ENCODE results near the gene SH3PXD2B. TPM values are rescaled to one million over a fixed set of nuclear protein-coding genes. Genes with fewer than 3 reads are reported as not detected.

The SH3PXD2B gene
- total and polyA plus RNA-seq, 2 of the 4 experiments (the other 2 are of a cell fraction), result 8.2 to 14.4 TPM

DNA sequence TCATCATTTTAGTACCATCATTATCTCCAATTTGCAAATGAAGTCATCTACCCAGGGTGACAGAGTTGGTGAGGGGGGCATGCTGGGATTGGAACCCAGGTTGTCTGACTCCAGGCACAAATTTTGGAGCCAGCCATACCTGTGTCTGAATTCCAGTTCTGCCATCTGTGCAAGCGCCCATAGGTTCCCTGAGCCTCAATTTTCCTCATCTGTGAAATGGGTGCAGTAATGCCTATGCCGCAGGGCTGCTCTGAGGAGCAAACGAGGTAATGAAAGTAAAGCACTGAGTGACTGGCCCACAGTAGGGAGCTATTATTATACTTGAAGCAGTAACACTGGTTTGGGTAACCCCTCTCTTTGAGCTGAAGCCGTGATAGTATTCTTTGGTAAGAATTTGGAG lies 49.6 kb downstream of the SH3PXD2B start:
- POLR2A ChIA-PET (ENCODE audit: unreplicated experiment), result no interaction called here

More for the DNA sequence above, 49.6 kb downstream of the SH3PXD2B start:
- peaks cover 10% of the 10 kb centered on the region; the same call in 1 of the 2 replicates for H4K20me1 ChIP-seq (ENCODE audit: insufficient read depth, low read length)
- H3K4ac ChIP-seq (ENCODE audit: low read depth, low read length), result no peak overlapping the region
- TF ChIP-seq CHD1 (IDR thresholded peaks at IDR 0.05; ENCODE audit: low read depth, low read length), result no peak
- TF ChIP-seq, protein P1, sequence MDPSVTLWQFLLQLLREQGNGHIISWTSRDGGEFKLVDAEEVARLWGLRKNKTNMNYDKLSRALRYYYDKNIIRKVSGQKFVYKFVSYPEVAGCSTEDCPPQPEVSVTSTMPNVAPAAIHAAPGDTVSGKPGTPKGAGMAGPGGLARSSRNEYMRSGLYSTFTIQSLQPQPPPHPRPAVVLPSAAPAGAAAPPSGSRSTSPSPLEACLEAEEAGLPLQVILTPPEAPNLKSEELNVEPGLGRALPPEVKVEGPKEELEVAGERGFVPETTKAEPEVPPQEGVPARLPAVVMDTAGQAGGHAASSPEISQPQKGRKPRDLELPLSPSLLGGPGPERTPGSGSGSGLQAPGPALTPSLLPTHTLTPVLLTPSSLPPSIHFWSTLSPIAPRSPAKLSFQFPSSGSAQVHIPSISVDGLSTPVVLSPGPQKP (IDR thresholded peaks at IDR 0.05; ENCODE audit: borderline replicate concordance, low read depth, low read length), result no peak
- ATAC-seq (ENCODE audit: low read depth) (no peak), DNase-seq (no peak)
- no peak overlapping the region for H3K27ac ChIP-seq (ENCODE audit: insufficient read depth, low read length)
- H2AK9ac ChIP-seq (replicated peaks; ENCODE audit: low read depth, low read length, poor library complexity), result no peak overlapping the region
- no peak overlapping the region for H3K9ac ChIP-seq (ENCODE audit: low read depth, low read length)
- no peak overlapping the region for H3K4me3 ChIP-seq (ENCODE audit: insufficient read depth, low read depth, low read length)
- H3K9me3 ChIP-seq (ENCODE audit: control insufficient read depth, insufficient read depth, low read length), result no peaks in the 10 kb centered on the region
- no peak overlapping the region for H2BK120ac ChIP-seq (ENCODE audit: low read depth, low read length)
- no peaks in the 10 kb centered on the region for H3K27me3 ChIP-seq (ENCODE audit: control insufficient read depth, insufficient read depth, low read length)
- no peak overlapping the region for H4K5ac ChIP-seq (ENCODE audit: low read depth, low read length)
- no peak overlapping the region for H4K8ac ChIP-seq (ENCODE audit: low read depth in 2 of 2, low read length in 2 of 2)
- no peak overlapping the region for H3K56ac ChIP-seq (ENCODE audit: extremely low read depth, insufficient read depth, low read length)
- no peak overlapping the region for H2AK5ac ChIP-seq (ENCODE audit: low read depth, low read length)
- dilution Hi-C loops (cut with HindIII; ENCODE audit: low sequenced_read_pairs, unreplicated experiment) (no loop called here), intact Hi-C loops (cut with micrococcal nuclease) (no loop called here), in situ Hi-C loops (cut with MboI; ENCODE audit: low sequenced_read_pairs) (no loop called here)
- H3K79me1 ChIP-seq (ENCODE audit: low read depth in 1 of 2, low read length in 2 of 2), result peaks cover 6 to 28% of the 10 kb centered on the region in 2 experiments; a peak in 3 of 4 replicates
- no peak overlapping the region for H4K91ac ChIP-seq (ENCODE audit: insufficient read depth, low read depth, low read length)
- no peak overlapping the region for H3K4me2 ChIP-seq (ENCODE audit: low read depth, low read length)
- H3K36me3 ChIP-seq (ENCODE audit: control insufficient read depth, insufficient read depth, low read length), result peaks cover 24% of the 10 kb centered on the region
- H3K4me1 ChIP-seq (ENCODE audit: control insufficient read depth, insufficient read depth, low read length), result peaks cover 18% of the 10 kb centered on the region
- H2BK15ac ChIP-seq (ENCODE audit: low read depth, low read length), result no peak overlapping the region
- no peak overlapping the region for H2BK20ac ChIP-seq (ENCODE audit: low read depth, low read length)
- H3K14ac ChIP-seq (replicated peaks; ENCODE audit: low read depth, low read length), result no peak overlapping the region
- peaks cover 7% of the 10 kb centered on the region; the same call in 1 of the 2 replicates for H3K9me1 ChIP-seq (ENCODE audit: insufficient read depth, low read length)
- no peak overlapping the region for H2BK5ac ChIP-seq (ENCODE audit: low read depth, low read length, poor library complexity, severe bottlenecking)
- no peak overlapping the region for H3K18ac ChIP-seq (ENCODE audit: low read depth, low read length)
- H2AFZ ChIP-seq (replicated peaks; ENCODE audit: low read length, poor library complexity), result no peak overlapping the region
- CTCF ChIA-PET, result no interaction called here
- WGBS, 2 experiments (ENCODE audit: extremely low coverage in 2 of 2, insufficient read length in 1 of 2), result no CpG with 5 or more reads among the region's 4 CpGs
- no TSS peak for BruUV-seq (replicated peaks)
- no peak overlapping the region for H3K23ac ChIP-seq (ENCODE audit: low read depth, low read length)

All from IMR-90 (cell line).